NCI-H146 (cell line): Measurements from ENCODE around the gene WNT8B.
A peak's percentile ranks its signal among the peaks of the same experiment; 100 is the strongest.

ENCODE experiments used
- DNase-seq: peaks from one replicate; lab custom pipeline; 2025; lab: John Stamatoyannopoulos, UW

The WNT8B gene

GRCh38 chr10:100519311-100520051 is 56.7 kb downstream of the WNT8B start, which contains the start of gene SEC31B:
TSS of gene SEC31B (minus strand) at chr10:100519861. CDS start at chr10:100516952, 2,909 bp downstream.
- DNase-seq = no peak

- no peak for DNase-seq
These were observed 58.0 kb downstream of the WNT8B start for GRCh38 chr10:100520811-100521210.

- no peak for DNase-seq
These were observed 59.4 kb downstream of the WNT8B start for GRCh38 chr10:100522107-100522801.

- no peak for DNase-seq
These were observed 60.1 kb downstream of the WNT8B start for GRCh38 chr10:100522945-100523344.

- no peak for DNase-seq
These were observed 61.4 kb downstream of the WNT8B start for GRCh38 chr10:100524206-100524605.

- DNase-seq = no peak
These were observed 61.8 kb downstream of the WNT8B start for GRCh38 chr10:100524638-100525037.

- DNase-seq = no peak
These were observed 65.5 kb downstream of the WNT8B start for GRCh38 chr10:100528123-100528886.

GRCh38 chr10:100528921-100529474 is 66.2 kb downstream of the WNT8B start:
- DNase-seq = no peak

- peak; percentile 85 for DNase-seq
These were observed 66.9 kb downstream of the WNT8B start, which contains the start of gene NDUFB8 for GRCh38 chr10:100529475-100530298. TSS of gene NDUFB8 (minus strand) at chr10:100529871. CDS start at chr10:100529851, 20 bp downstream.

- DNase-seq = no peak
These were observed 69.0 kb downstream of the WNT8B start for GRCh38 chr10:100531761-100532160.
